SK-N-SH (cell line): Measurements from ENCODE around the gene LINGO4. TPM values are rescaled to one million over a fixed set of nuclear protein-coding genes. Genes with fewer than 3 reads are reported as not detected.

Experiments
- CTCF ChIA-PET: fragments of 300-600, 350-600 bp; formaldehyde crosslinking; extraction: SDS; loops from one replicate; lab custom pipeline; 2021; lab: Yijun Ruan, JAX
- POLR2A ChIA-PET: fragments of 350-600 bp; sonication (Branson Sonifier 250); formaldehyde crosslinking; extraction: SDS; loops from one replicate; lab custom pipeline; 2020; ENCODE audit warnings: antibody characterized with exemption, inconsistent platforms; lab: Yijun Ruan, JAX
- DNase-seq: peaks from one replicate; pipeline ENCODE4 v3.0.0; 2012
- H2AFZ ChIP-seq: fragments of 200-600 bp; sonication (generic); 2 replicates; pipeline ENCODE4 v1.8.1; 2016; ENCODE audit warnings: antibody characterized with exemption, mild to moderate bottlenecking, low read depth
- H3F3A ChIP-seq: fragments of 200-600 bp; sonication (generic); replicated peaks from 2 replicates; pipeline ENCODE3; 2016; ENCODE audit warnings: antibody characterized with exemption, mild to moderate bottlenecking; ENCODE audit not compliant: insufficient read depth
- H3K27ac ChIP-seq, 2 experiments: fragments of 200-500 bp in 1 of 2; fragments of 200-600 bp in 1 of 2; sonication (Bioruptor generic) in 1 of 2; sonication (generic), shearing (Covaris generic) in 1 of 2; 2 replicates each; pipeline versions ENCODE4 v1.5.1 to v1.6.1; 2014 to 2016; ENCODE audit warnings: low read depth in 2 of 2, inconsistent platforms in 1 of 2, low read length in 1 of 2, mild to moderate bottlenecking in 1 of 2, mixed read lengths in 1 of 2
- H3K27me3 ChIP-seq: fragments of 200-600 bp; sonication (generic), shearing (Covaris generic); 2 replicates; pipeline ENCODE4 v1.6.1; 2016; ENCODE audit warnings: mixed run types; ENCODE audit not compliant: insufficient read depth
- H3K36me3 ChIP-seq, 2 experiments: fragments of 200-500 bp in 1 of 2; fragments of 200-600 bp in 1 of 2; sonication (Bioruptor generic) in 1 of 2; sonication (generic) in 1 of 2; replicated peaks in 1 of 2; 2 replicates each; pipeline versions ENCODE3 to v1.5.1; 2014 to 2016; ENCODE audit warnings: low read length in 1 of 2, mild to moderate bottlenecking in 1 of 2; ENCODE audit not compliant: insufficient read depth in 2 of 2, control insufficient read depth in 1 of 2
- H3K4me1 ChIP-seq, 2 experiments: fragments of 200-500 bp in 1 of 2; fragments of 200-600 bp in 1 of 2; sonication (Bioruptor generic) in 1 of 2; sonication (generic), shearing (Covaris generic) in 1 of 2; 2 replicates each; pipeline versions ENCODE4 v1.5.1 to v1.6.1; 2014 to 2016; ENCODE audit warnings: low read depth in 1 of 2, low read length in 1 of 2, mixed run types in 1 of 2; ENCODE audit not compliant: insufficient read depth in 2 of 2, control insufficient read depth in 1 of 2
- H3K4me2 ChIP-seq: fragments of 200-600 bp; sonication (generic), shearing (Covaris generic); 2 replicates; pipeline ENCODE4 v1.6.1; 2017; ENCODE audit warnings: mixed run types
- H3K4me3 ChIP-seq, 2 experiments: fragments of 200-500 bp in 1 of 2; fragments of 200-600 bp in 1 of 2; sonication (Bioruptor generic) in 1 of 2; sonication (generic), shearing (Covaris generic) in 1 of 2; 2 replicates each; pipeline versions ENCODE4 v1.5.1 to v1.8.1; 2014 to 2016; ENCODE audit warnings: low read depth in 2 of 2, inconsistent platforms in 1 of 2, low read length in 1 of 2, mild to moderate bottlenecking in 1 of 2, mixed read lengths in 1 of 2, moderate library complexity in 1 of 2
- H3K79me2 ChIP-seq: fragments of 200-600 bp; sonication (generic); 2 replicates; pipeline ENCODE4 v1.8.1; 2017; ENCODE audit warnings: mild to moderate bottlenecking; ENCODE audit not compliant: insufficient read depth
- H3K9ac ChIP-seq: fragments of 200-600 bp; sonication (generic); 2 replicates; pipeline ENCODE4 v1.6.1; 2017; ENCODE audit warnings: mixed run types
- H3K9me2 ChIP-seq: fragments of 200-600 bp; sonication (generic); 2 replicates; pipeline ENCODE4 v1.6.1; 2017; ENCODE audit warnings: mixed run types
- H3K9me3 ChIP-seq: fragments of 200-600 bp; sonication (generic); 2 replicates; pipeline ENCODE4 v1.6.1; 2017; ENCODE audit warnings: mixed run types, mild to moderate bottlenecking, moderate library complexity
- H4K20me1 ChIP-seq: fragments of 200-600 bp; sonication (generic); 2 replicates; pipeline ENCODE4 v1.6.1; 2017; ENCODE audit warnings: mild to moderate bottlenecking, mixed run types; ENCODE audit not compliant: insufficient read depth
- CHD2 ChIP-seq: fragments of 150-350 bp; IDR thresholded peaks from 2 replicates; pipeline ENCODE4 v1.6.1; 2018; ENCODE audit warnings: low read length; ENCODE audit not compliant: partially characterized antibody
- EZH2phosphoT487 ChIP-seq: fragments of 200-600 bp; sonication (generic); IDR thresholded peaks from 2 replicates; pipeline ENCODE4 v1.6.1; 2017; ENCODE audit warnings: low read depth, mixed run types, mild to moderate bottlenecking, antibody characterized with exemption, moderate library complexity, borderline replicate concordance
- FOSL2 ChIP-seq: IDR thresholded peaks from 2 replicates; pipeline ENCODE4 v1.4.0; 2012; ENCODE audit warnings: low read depth, mild to moderate bottlenecking, moderate library complexity, borderline replicate concordance
- FOXJ3 ChIP-seq: sonication (generic); formaldehyde crosslinking; IDR thresholded peaks from 2 replicates; pipeline ENCODE4 v1.5.1; 2020; ENCODE audit warnings: mild to moderate bottlenecking, missing genetic modification reagents
- FOXM1 ChIP-seq: IDR thresholded peaks from 2 replicates; pipeline ENCODE4 v1.4.0; 2012; ENCODE audit warnings: low read depth, mild to moderate bottlenecking
- GABPA ChIP-seq: IDR thresholded peaks from 2 replicates; pipeline ENCODE4 v1.4.0; 2012; ENCODE audit warnings: low read depth, mild to moderate bottlenecking
- JUND ChIP-seq: IDR thresholded peaks from 2 replicates; pipeline ENCODE4 v1.4.0; 2012
- MEF2A ChIP-seq: IDR thresholded peaks from 2 replicates; pipeline ENCODE4 v1.4.0; 2012; ENCODE audit warnings: low read depth, borderline replicate concordance
- MXI1 ChIP-seq: IDR thresholded peaks from 2 replicates; pipeline ENCODE4 v1.6.1; 2012; ENCODE audit warnings: mild to moderate bottlenecking, low read depth, low read length, improper control_type of control experiment
- NFIC ChIP-seq: IDR thresholded peaks from 2 replicates; pipeline ENCODE4 v1.4.0; 2012; ENCODE audit warnings: borderline replicate concordance
- NRF1 ChIP-seq: IDR thresholded peaks from 2 replicates; pipeline ENCODE4 v1.6.1; 2012; ENCODE audit warnings: low read depth, mild to moderate bottlenecking, low read length
- RCOR1 ChIP-seq: fragments of 150-350 bp; IDR thresholded peaks from 2 replicates; pipeline ENCODE4 v1.6.1; 2017; ENCODE audit warnings: antibody characterized with exemption, low read length
- RXRA ChIP-seq: IDR thresholded peaks from 2 replicates; pipeline ENCODE4 v1.4.0; 2012; ENCODE audit warnings: low read depth, mild to moderate bottlenecking, borderline replicate concordance
- YY1 ChIP-seq: IDR thresholded peaks from 2 replicates; pipeline ENCODE4 v1.4.0; 2012; ENCODE audit warnings: low read depth, mild to moderate bottlenecking
- WGBS: methylation state at CpG from one replicate; pipeline ENCODE4 v1.1.6; 2017; ENCODE audit warnings: low lambda C conversion rate; 5-methylcytosine and 5-hydroxymethylcytosine counted together
- polyA plus RNA-seq, 3 experiments: library from polyadenylated mRNA; depleted of rRNA; stranded (reverse); fragments of >200 nt; gene quantifications; 2 replicates each; pipeline ENCODE4 v1.2.3, GENCODE V29; 2012
- TF ChIP-seq, protein P1 (sequence below): IDR thresholded peaks from 2 replicates; pipeline ENCODE4 v1.4.0; 2012; ENCODE audit warnings: low read depth, borderline replicate concordance
- TF ChIP-seq, protein P2 (sequence below): fragments of 150-350 bp; IDR thresholded peaks from 2 replicates; pipeline ENCODE4 v1.6.1; 2016; ENCODE audit warnings: mild to moderate bottlenecking, low read depth, low read length
- TF ChIP-seq, protein P3 (sequence below): IDR thresholded peaks from 2 replicates; pipeline ENCODE4; 2012
- TF ChIP-seq, protein P4 (sequence below): fragments of 150-350 bp; IDR thresholded peaks from 2 replicates; pipeline ENCODE4 v1.6.1; 2017; ENCODE audit warnings: antibody characterized with exemption, low read length, low read depth, borderline replicate concordance
- TF ChIP-seq, protein P5 (sequence below): IDR thresholded peaks from 2 replicates; pipeline ENCODE4 v1.6.1; 2012; ENCODE audit warnings: mild to moderate bottlenecking, low read depth, low read length, moderate library complexity

The LINGO4 gene
- polyA plus RNA-seq, 1 of the 3 experiments (the other 2 are of a cell fraction): not detected

DNA sequence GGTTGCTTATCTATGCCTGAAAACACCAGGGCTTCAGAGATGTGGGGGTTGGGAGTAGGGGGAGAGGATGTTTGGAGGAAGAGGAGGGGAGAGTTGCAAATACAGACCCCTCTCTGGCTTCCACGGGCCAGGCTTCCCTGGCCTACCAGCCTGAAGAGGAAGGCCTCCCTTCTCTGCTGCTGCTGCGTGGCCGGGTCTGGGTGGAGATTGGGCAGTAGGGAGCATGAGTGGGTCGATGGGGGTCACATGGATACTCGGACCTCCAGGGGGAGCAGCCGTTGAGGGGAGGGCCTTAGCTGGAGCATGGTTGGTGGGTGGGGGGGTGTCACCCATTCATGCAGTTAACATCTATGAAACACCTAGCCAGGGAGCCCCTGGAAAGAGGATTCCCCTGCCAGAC lies 24.8 kb upstream of the LINGO4 start (continued):
- TF ChIP-seq GABPA (no peak), JUND (no peak), MEF2A (no peak), EZH2phosphoT487 (no peak), YY1 (no peak), FOXJ3 (no peak)
- TF ChIP-seq, protein P1, sequence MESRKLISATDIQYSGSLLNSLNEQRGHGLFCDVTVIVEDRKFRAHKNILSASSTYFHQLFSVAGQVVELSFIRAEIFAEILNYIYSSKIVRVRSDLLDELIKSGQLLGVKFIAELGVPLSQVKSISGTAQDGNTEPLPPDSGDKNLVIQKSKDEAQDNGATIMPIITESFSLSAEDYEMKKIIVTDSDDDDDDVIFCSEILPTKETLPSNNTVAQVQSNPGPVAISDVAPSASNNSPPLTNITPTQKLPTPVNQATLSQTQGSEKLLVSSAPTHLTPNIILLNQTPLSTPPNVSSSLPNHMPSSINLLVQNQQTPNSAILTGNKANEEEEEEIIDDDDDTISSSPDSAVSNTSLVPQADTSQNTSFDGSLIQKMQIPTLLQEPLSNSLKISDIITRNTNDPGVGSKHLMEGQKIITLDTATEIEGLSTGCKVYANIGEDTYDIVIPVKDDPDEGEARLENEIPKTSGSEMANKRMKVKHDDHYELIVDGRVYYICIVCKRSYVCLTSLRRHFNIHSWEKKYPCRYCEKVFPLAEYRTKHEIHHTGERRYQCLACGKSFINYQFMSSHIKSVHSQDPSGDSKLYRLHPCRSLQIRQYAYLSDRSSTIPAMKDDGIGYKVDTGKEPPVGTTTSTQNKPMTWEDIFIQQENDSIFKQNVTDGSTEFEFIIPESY: no peak
- TF ChIP-seq, protein P2, sequence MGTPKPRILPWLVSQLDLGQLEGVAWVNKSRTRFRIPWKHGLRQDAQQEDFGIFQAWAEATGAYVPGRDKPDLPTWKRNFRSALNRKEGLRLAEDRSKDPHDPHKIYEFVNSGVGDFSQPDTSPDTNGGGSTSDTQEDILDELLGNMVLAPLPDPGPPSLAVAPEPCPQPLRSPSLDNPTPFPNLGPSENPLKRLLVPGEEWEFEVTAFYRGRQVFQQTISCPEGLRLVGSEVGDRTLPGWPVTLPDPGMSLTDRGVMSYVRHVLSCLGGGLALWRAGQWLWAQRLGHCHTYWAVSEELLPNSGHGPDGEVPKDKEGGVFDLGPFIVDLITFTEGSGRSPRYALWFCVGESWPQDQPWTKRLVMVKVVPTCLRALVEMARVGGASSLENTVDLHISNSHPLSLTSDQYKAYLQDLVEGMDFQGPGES: no peak
- TF ChIP-seq, all 33 proteins: peak for 0

DNA sequence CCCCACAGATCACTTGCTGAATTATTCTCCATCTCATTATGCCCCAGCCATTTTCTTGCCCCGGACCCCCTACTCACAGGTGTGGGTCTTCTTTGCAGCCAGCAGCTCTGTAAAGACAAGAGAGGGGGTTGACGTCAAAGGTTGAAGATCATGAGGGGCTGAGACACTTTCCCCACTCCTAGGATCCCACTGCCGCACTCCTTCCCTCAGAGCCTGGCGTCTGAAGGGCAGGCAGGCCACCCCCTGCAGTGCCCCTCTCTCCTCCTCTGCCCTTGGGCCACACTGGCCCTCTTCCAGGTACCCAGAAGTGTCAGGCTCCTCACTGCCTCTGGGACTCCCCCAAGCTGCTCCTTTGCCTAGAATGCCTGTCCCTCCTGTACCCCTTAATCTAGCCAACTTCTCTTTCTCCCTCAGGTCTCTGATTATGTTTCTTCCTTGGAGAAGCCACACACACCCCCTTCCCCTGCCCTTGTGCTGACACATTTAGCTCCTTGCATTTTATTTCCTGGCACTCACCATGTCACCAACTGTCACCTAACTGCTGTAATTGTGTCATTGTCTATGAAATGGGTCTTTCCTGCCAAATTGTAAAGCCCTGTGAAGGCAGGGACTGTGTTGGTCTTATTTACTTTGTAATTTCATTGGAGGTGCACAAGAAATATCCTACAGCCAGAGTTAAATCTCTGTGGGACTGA lies 24.3 kb upstream of the LINGO4 start:
- CTCF ChIA-PET: interaction anchor here (1.4 to 1.5 kb wide), 2 partner anchors 11 to 31 kb away, joined by 3 to 4 read pairs; no protein-coding TSS in a partner anchor

More for the DNA sequence above, 24.3 kb upstream of the LINGO4 start:
- no peak for DNase-seq
- Histone ChIP-seq H2AFZ (no peak overlapping the region), H4K20me1 (no peaks in the 10 kb centered on the region), H3K27me3 (no peaks in the 10 kb centered on the region), H3K9ac (no peak overlapping the region), H3K9me2 (no peaks in the 10 kb centered on the region), H3K9me3 (no peaks in the 10 kb centered on the region), H3K27ac (peak overlapping the region in 1 of 2 experiments; percentile 57; a peak in 1 of 4 replicates), H3K79me2 (no peaks in the 10 kb centered on the region), H3K4me2 (no peak overlapping the region), H3K4me3 (no peak overlapping the region), H3F3A (no peaks in the 10 kb centered on the region), H3K4me1 (peaks cover 0 to 51% of the 10 kb centered on the region in 2 experiments; a peak in 1 of 4 replicates), H3K36me3 (no peaks in the 10 kb centered on the region)
- TF ChIP-seq MXI1: no peak
- TF ChIP-seq, protein P3, sequence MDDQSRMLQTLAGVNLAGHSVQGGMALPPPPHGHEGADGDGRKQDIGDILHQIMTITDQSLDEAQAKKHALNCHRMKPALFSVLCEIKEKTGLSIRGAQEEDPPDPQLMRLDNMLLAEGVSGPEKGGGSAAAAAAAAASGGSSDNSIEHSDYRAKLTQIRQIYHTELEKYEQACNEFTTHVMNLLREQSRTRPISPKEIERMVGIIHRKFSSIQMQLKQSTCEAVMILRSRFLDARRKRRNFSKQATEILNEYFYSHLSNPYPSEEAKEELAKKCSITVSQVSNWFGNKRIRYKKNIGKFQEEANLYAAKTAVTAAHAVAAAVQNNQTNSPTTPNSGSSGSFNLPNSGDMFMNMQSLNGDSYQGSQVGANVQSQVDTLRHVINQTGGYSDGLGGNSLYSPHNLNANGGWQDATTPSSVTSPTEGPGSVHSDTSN: no peak
- TF ChIP-seq FOSL2: no peak
- no peak for TF ChIP-seq NFIC
- no peak for TF ChIP-seq YY1
- TF ChIP-seq RXRA: no peak
- TF ChIP-seq JUND: no peak
- TF ChIP-seq RCOR1: no peak
- TF ChIP-seq, protein P4, sequence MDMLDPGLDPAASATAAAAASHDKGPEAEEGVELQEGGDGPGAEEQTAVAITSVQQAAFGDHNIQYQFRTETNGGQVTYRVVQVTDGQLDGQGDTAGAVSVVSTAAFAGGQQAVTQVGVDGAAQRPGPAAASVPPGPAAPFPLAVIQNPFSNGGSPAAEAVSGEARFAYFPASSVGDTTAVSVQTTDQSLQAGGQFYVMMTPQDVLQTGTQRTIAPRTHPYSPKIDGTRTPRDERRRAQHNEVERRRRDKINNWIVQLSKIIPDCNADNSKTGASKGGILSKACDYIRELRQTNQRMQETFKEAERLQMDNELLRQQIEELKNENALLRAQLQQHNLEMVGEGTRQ: no peak
- no peak for TF ChIP-seq FOXJ3
- no peak for TF ChIP-seq CHD2
- no peak for TF ChIP-seq FOXM1
- TF ChIP-seq, protein P5, sequence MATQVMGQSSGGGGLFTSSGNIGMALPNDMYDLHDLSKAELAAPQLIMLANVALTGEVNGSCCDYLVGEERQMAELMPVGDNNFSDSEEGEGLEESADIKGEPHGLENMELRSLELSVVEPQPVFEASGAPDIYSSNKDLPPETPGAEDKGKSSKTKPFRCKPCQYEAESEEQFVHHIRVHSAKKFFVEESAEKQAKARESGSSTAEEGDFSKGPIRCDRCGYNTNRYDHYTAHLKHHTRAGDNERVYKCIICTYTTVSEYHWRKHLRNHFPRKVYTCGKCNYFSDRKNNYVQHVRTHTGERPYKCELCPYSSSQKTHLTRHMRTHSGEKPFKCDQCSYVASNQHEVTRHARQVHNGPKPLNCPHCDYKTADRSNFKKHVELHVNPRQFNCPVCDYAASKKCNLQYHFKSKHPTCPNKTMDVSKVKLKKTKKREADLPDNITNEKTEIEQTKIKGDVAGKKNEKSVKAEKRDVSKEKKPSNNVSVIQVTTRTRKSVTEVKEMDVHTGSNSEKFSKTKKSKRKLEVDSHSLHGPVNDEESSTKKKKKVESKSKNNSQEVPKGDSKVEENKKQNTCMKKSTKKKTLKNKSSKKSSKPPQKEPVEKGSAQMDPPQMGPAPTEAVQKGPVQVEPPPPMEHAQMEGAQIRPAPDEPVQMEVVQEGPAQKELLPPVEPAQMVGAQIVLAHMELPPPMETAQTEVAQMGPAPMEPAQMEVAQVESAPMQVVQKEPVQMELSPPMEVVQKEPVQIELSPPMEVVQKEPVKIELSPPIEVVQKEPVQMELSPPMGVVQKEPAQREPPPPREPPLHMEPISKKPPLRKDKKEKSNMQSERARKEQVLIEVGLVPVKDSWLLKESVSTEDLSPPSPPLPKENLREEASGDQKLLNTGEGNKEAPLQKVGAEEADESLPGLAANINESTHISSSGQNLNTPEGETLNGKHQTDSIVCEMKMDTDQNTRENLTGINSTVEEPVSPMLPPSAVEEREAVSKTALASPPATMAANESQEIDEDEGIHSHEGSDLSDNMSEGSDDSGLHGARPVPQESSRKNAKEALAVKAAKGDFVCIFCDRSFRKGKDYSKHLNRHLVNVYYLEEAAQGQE: no peak
- no peak for TF ChIP-seq NRF1
- POLR2A ChIA-PET: interaction anchor here (0.6 to 1.0 kb wide), 2 partner anchors 9 to 114 kb away, joined by 3 read pairs; no protein-coding TSS in a partner anchor
- WGBS: 72% methylated on average over 4 of the region's 4 CpGs
